Neutrophil (primary cell): ENCODE measurements around the gene SCN4A.

Source experiments
- H3K27ac ChIP-seq: fragments of 200-600 bp; sonication (generic); 2 replicates; pipeline ENCODE4 v1.5.1; 2016; ENCODE audit warnings: mild to moderate bottlenecking, moderate library complexity
- H3K27me3 ChIP-seq: fragments of 200-600 bp; sonication (generic); 2 replicates; pipeline ENCODE4 v1.6.0; 2016; ENCODE audit warnings: mild to moderate bottlenecking
- H3K36me3 ChIP-seq: fragments of 200-600 bp; sonication (generic); 2 replicates; pipeline ENCODE4 v1.5.1; 2017
- H3K4me1 ChIP-seq, 2 experiments: fragments of 200-600 bp in 1 of 2; sonication (generic) in 1 of 2; 1 replicate in 1 of 2; 2 replicates in 1 of 2; pipeline versions ENCODE4 v1.5.1 to v1.6.1; 2013 to 2016; ENCODE audit warnings: low read depth in 1 of 2, low read length in 1 of 2, mild to moderate bottlenecking in 1 of 2, moderate library complexity in 1 of 2; ENCODE audit not compliant: control insufficient read depth in 1 of 2, insufficient read depth in 1 of 2
- H3K4me3 ChIP-seq, 2 experiments: fragments of 200-600 bp in 1 of 2; sonication (generic) in 1 of 2; 1 replicate in 1 of 2; 2 replicates in 1 of 2; pipeline ENCODE4 v1.5.1; 2013 to 2016; ENCODE audit warnings: low read depth in 1 of 2, low read length in 1 of 2, mild to moderate bottlenecking in 1 of 2, moderate library complexity in 1 of 2
- H3K9me3 ChIP-seq: fragments of 200-600 bp; sonication (generic); 2 replicates; pipeline ENCODE4 v1.5.1; 2016
- TF ChIP-seq, protein P1 (sequence below): fragments of 200-600 bp; sonication (generic); IDR thresholded peaks from 2 replicates; pipeline ENCODE4 v1.5.1; 2016; ENCODE audit warnings: antibody characterized with exemption

Gene SCN4A

GRCh38 chr17:63974594-63975192 is 2.0 kb upstream of the SCN4A start:
- Histone ChIP-seq H3K27ac (no peak overlapping the region), H3K4me3 (no peak overlapping the region), H3K4me1 (no peaks in the 10 kb centered on the region), H3K36me3 (no peaks in the 10 kb centered on the region), H3K27me3 (no peaks in the 10 kb centered on the region), H3K9me3 (no peaks in the 10 kb centered on the region)
- TF ChIP-seq, protein P1, sequence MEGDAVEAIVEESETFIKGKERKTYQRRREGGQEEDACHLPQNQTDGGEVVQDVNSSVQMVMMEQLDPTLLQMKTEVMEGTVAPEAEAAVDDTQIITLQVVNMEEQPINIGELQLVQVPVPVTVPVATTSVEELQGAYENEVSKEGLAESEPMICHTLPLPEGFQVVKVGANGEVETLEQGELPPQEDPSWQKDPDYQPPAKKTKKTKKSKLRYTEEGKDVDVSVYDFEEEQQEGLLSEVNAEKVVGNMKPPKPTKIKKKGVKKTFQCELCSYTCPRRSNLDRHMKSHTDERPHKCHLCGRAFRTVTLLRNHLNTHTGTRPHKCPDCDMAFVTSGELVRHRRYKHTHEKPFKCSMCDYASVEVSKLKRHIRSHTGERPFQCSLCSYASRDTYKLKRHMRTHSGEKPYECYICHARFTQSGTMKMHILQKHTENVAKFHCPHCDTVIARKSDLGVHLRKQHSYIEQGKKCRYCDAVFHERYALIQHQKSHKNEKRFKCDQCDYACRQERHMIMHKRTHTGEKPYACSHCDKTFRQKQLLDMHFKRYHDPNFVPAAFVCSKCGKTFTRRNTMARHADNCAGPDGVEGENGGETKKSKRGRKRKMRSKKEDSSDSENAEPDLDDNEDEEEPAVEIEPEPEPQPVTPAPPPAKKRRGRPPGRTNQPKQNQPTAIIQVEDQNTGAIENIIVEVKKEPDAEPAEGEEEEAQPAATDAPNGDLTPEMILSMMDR = no peak

- TF ChIP-seq, protein P1 = no peak
- Histone ChIP-seq H3K27ac (no peak overlapping the region), H3K4me3 (no peak overlapping the region), H3K9me3 (no peaks in the 10 kb centered on the region), H3K27me3 (no peaks in the 10 kb centered on the region), H3K4me1 (no peaks in the 10 kb centered on the region), H3K36me3 (no peaks in the 10 kb centered on the region)
Measured at GRCh38 chr17:63973930-63974593, 1.3 kb upstream of the SCN4A start.

DNA sequence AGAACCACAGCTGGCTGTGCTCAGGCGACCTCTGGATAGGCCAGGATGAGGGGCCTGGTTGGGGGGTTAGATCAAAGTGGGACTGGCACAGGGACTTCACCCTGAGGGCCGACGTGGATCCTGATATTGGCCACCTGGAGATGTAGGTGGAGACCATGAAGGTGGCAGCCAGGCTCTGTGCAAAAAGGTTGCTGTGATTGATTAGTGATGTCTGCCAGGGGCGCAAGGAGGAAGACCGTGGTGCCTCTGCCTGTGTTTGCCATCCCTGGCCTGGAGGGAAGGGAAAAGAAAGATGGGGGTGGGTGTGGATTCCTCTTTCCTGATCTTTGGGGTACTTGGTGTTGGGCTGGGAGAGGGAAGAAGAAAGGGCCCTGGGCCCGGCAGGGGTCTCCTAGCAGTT is 529 bp upstream of the SCN4A start:
- TF ChIP-seq, protein P1 = no peak
- no peaks in the 10 kb centered on the region for H3K4me1 ChIP-seq
- no peaks in the 10 kb centered on the region for H3K36me3 ChIP-seq
- no peaks in the 10 kb centered on the region for H3K9me3 ChIP-seq
- no peaks in the 10 kb centered on the region for H3K27me3 ChIP-seq
- H3K4me3 ChIP-seq = no peak overlapping the region
- H3K27ac ChIP-seq = no peak overlapping the region

GRCh38 chr17:63969278-63969677 is 3.4 kb downstream of the SCN4A start:
- H3K36me3 ChIP-seq = no peaks in the 10 kb centered on the region
- TF ChIP-seq, protein P1 = no peak
- no peaks in the 10 kb centered on the region for H3K27me3 ChIP-seq
- H3K9me3 ChIP-seq = no peaks in the 10 kb centered on the region
- H3K4me3 ChIP-seq = no peak overlapping the region
- H3K27ac ChIP-seq = no peak overlapping the region
- no peaks in the 10 kb centered on the region for H3K4me1 ChIP-seq

DNA sequence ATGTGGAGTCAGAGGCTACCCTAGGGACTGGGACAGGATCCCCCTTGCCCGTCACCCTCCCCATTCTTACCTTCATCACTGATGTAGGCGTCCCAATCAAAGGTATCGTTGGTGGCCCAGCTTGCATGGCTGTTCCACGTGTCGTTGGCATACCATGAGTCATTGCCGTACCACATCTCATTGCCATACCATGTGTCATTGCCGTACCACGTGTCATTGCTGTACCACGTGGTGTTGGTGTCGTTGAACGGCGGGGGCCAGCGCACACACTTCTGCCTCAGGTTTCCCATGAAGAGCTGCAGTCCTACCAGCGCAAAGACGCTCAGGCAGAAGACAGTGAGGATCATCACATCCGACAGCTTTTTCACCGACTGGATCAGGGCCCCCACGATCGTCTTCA is 4.8 kb downstream of the SCN4A start:
- H3K4me3 ChIP-seq = no peak overlapping the region
- H3K4me1 ChIP-seq = no peaks in the 10 kb centered on the region
- no peaks in the 10 kb centered on the region for H3K9me3 ChIP-seq
- no peaks in the 10 kb centered on the region for H3K27me3 ChIP-seq
- no peak overlapping the region for H3K27ac ChIP-seq
- TF ChIP-seq, protein P1 = no peak
- H3K36me3 ChIP-seq = no peaks in the 10 kb centered on the region
